Upper lobe of right lung (tissue), 1 donor: ENCODE measurements around the gene SUSD4. TPM values are rescaled to one million over a fixed set of nuclear protein-coding genes. Genes with fewer than 3 reads are reported as not detected.

Experiments used
- ATAC-seq: fragments of 200-7000 bp; cut with Tn5 transposase; one replicate; pipeline ENCODE4 v1.9.1; 2020; ENCODE audit warnings: mild to moderate bottlenecking, moderate library complexity
- DNase-seq: peaks from one replicate; pipeline ENCODE4 v3.0.0-alpha.2; 2020
- H3K27ac ChIP-seq: fragments of 200-600 bp; one replicate; pipeline ENCODE4 v1.8.0; 2022
- H3K27me3 ChIP-seq: fragments of 200-600 bp; one replicate; pipeline ENCODE4 v1.8.0; 2022; ENCODE audit warnings: mild to moderate bottlenecking
- H3K36me3 ChIP-seq: fragments of 200-600 bp; one replicate; pipeline ENCODE4 v1.8.0; 2022
- H3K4me1 ChIP-seq: fragments of 200-600 bp; one replicate; pipeline ENCODE4 v1.8.0; 2022
- H3K4me3 ChIP-seq: fragments of 200-600 bp; one replicate; pipeline ENCODE4 v1.8.0; 2022; ENCODE audit warnings: mild to moderate bottlenecking
- H3K9me3 ChIP-seq: fragments of 200-600 bp; one replicate; pipeline ENCODE4 v1.8.0; 2022
- intact Hi-C: fragments of 100-400 bp; cut with DNase I; formaldehyde crosslinking; loops from one replicate; pipeline ENCODE4 v1.11.0; 2022
- total RNA-seq: library from RNA; stranded (reverse); fragmentation: NEBNext Ultra II Directional; extraction: Animal tissue kit (Norgen Biotek cat#: 25700); gene quantifications from one replicate; pipeline ENCODE4 v1.2.1, GENCODE V29; 2021
- TF ChIP-seq, protein P1 (sequence below): fragments of 200-600 bp; IDR thresholded peaks from one replicate; pipeline ENCODE4 v1.8.0; 2022; ENCODE audit warnings: antibody characterized with exemption
- donor health status: DM: no; HTN: yes; CAD: no; lungs with severe emphysema.

Gene SUSD4
- total RNA-seq, 1 donor from 2014 or later, result 2.2 TPM

- no peaks in the 10 kb centered on the region for H3K27me3 ChIP-seq
- no peak for DNase-seq
- no peak overlapping the region for H3K4me3 ChIP-seq
- no peaks in the 10 kb centered on the region for H3K9me3 ChIP-seq
- TF ChIP-seq, protein P1, sequence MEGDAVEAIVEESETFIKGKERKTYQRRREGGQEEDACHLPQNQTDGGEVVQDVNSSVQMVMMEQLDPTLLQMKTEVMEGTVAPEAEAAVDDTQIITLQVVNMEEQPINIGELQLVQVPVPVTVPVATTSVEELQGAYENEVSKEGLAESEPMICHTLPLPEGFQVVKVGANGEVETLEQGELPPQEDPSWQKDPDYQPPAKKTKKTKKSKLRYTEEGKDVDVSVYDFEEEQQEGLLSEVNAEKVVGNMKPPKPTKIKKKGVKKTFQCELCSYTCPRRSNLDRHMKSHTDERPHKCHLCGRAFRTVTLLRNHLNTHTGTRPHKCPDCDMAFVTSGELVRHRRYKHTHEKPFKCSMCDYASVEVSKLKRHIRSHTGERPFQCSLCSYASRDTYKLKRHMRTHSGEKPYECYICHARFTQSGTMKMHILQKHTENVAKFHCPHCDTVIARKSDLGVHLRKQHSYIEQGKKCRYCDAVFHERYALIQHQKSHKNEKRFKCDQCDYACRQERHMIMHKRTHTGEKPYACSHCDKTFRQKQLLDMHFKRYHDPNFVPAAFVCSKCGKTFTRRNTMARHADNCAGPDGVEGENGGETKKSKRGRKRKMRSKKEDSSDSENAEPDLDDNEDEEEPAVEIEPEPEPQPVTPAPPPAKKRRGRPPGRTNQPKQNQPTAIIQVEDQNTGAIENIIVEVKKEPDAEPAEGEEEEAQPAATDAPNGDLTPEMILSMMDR, result no peak
- intact Hi-C loops, result no loop called here
- no peak for ATAC-seq
- H3K27ac ChIP-seq, result no peak overlapping the region
- no peaks in the 10 kb centered on the region for H3K4me1 ChIP-seq
- no peaks in the 10 kb centered on the region for H3K36me3 ChIP-seq
Measured at GRCh38 chr1:223231011-223231572, 132.9 kb downstream of the SUSD4 start.

DNA sequence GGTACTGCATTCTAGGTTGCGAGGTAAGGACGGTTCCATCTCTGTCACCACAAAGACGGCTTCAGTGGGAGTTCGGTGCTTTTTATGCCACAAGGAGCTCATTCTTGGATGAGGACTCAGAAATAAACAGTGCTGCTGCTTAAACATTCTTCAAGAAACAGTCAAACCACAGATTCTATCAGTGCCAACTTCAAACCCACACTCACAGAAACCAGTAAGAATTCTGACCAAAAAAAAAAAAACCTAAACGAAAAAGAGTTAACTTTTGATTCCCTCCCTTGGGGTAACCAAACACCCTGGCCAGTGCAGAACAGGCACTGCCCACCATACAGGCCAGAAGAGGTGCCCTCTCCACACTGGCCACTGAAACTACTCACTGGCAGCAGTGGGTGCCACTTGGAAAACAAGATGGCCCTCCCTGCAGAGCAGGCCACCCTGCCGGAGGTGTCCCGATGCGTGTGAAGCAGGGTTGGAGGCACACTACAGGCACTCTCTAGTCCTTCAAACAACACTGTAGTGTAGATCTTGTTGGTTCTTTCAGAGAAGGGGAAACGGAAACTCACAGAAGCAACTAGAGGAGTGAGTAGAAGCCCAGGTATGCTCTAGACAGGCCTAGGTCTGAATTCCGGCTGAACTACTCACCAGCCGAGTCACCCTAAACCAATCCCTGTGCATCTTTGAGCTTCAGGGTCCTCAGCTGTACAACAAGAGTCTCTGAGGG, 133.7 kb downstream of the SUSD4 start:
- no peak for ATAC-seq

GRCh38 chr1:223229756-223230155, 134.2 kb downstream of the SUSD4 start:
- ATAC-seq, result no peak
- intact Hi-C loops, result no loop called here
- H3K36me3 ChIP-seq, result no peaks in the 10 kb centered on the region
- no peak overlapping the region for H3K4me3 ChIP-seq
- no peaks in the 10 kb centered on the region for H3K4me1 ChIP-seq
- no peak for DNase-seq
- H3K27ac ChIP-seq, result no peak overlapping the region
- no peaks in the 10 kb centered on the region for H3K9me3 ChIP-seq
- TF ChIP-seq, protein P1, result no peak
- H3K27me3 ChIP-seq, result no peaks in the 10 kb centered on the region

More for the DNA sequence above, 133.7 kb downstream of the SUSD4 start:
- Histone ChIP-seq H3K4me1 (no peaks in the 10 kb centered on the region), H3K27me3 (no peaks in the 10 kb centered on the region), H3K36me3 (no peaks in the 10 kb centered on the region), H3K9me3 (no peaks in the 10 kb centered on the region), H3K27ac (no peak overlapping the region), H3K4me3 (no peak overlapping the region)
- DNase-seq, result no peak
- TF ChIP-seq, protein P1, result no peak
- intact Hi-C loops, result no loop called here

GRCh38 chr1:223228931-223229528, 134.9 kb downstream of the SUSD4 start:
- ATAC-seq (no peak), DNase-seq (no peak)
- TF ChIP-seq, protein P1, result no peak
- H3K9me3 ChIP-seq, result no peaks in the 10 kb centered on the region
- no peak overlapping the region for H3K4me3 ChIP-seq
- no peaks in the 10 kb centered on the region for H3K4me1 ChIP-seq
- H3K27me3 ChIP-seq, result no peaks in the 10 kb centered on the region
- intact Hi-C loops, result no loop called here
- no peak overlapping the region for H3K27ac ChIP-seq
- H3K36me3 ChIP-seq, result no peaks in the 10 kb centered on the region

DNA sequence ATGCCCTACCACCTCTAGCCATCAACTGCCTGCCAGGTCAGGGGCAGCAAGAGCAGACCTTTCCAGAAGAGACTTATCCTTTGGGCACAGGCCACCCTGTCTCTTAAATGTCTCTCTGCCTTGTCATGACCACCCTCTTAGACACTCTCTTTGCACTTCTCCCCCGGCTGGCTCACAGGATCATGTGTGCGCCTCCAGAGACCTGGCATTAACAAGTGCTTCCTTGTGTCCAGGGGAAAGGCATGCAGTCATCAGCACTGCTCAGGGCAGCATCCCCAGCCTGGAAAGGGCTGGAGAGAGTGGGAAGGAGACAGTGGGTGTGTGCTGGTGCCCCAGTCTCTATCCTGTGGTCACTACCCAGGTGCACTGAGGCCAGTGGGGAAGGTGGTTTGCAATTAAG, 135.8 kb downstream of the SUSD4 start:
- H3K4me3 ChIP-seq, result no peak overlapping the region
- no peaks in the 10 kb centered on the region for H3K36me3 ChIP-seq
- TF ChIP-seq, protein P1, result no peak
- ATAC-seq (no peak), DNase-seq (no peak)
- H3K4me1 ChIP-seq, result no peaks in the 10 kb centered on the region
- no peaks in the 10 kb centered on the region for H3K9me3 ChIP-seq
- intact Hi-C loops, result no loop called here
- H3K27ac ChIP-seq, result no peak overlapping the region
- H3K27me3 ChIP-seq, result no peaks in the 10 kb centered on the region
